Endothelial cell of umbilical vein (primary cell): Measurements from ENCODE around the gene PLA2G4C. TPM values are rescaled to one million over a fixed set of nuclear protein-coding genes. Genes with fewer than 3 reads are reported as not detected.

Experiments
- BruUV-seq: library from RNA; stranded (reverse); fragments of 400-500 nt; replicated peaks from 2 replicates; lab custom pipeline; 2021; lab: Mats Ljungman, UMichigan
- CTCF ChIA-PET: fragments of 300-600, 350-600 bp; sonication (Branson Sonifier 250); formaldehyde crosslinking; loops from one replicate; lab custom pipeline; 2021; ENCODE audit warnings: antibody characterized with exemption, inconsistent platforms; lab: Charles Lee
- POLR2A ChIA-PET: fragments of 300-600, 350-600 bp; sonication (Branson Sonifier 250); formaldehyde crosslinking; loops from one replicate; lab custom pipeline; 2021; ENCODE audit warnings: antibody characterized with exemption, inconsistent platforms; lab: Charles Lee
- DNase-seq: peaks from one replicate; pipeline ENCODE4 v3.0.0-alpha.2; 2011; ENCODE audit warnings: low read depth, low spot score
- FAIRE-seq: peaks from 2 replicates; lab custom pipeline; 2011; peaks lifted over from hg19 to GRCh38; lab: Jason Lieb, UNC
- H2AFZ ChIP-seq: 2 replicates; pipeline ENCODE4 v1.6.0; 2012; ENCODE audit warnings: low read depth, low read length, control low read depth, inconsistent platforms
- H3K27ac ChIP-seq: 2 replicates; pipeline ENCODE4 v1.5.1; 2011; ENCODE audit warnings: low read depth, mild to moderate bottlenecking, control low read depth, low read length, moderate library complexity; ENCODE audit not compliant: insufficient read depth
- H3K27me3 ChIP-seq, 2 experiments: 2 replicates each; pipeline versions ENCODE4 v1.6.0 to v1.6.1; 2011; ENCODE audit warnings: low read length in 2 of 2, mixed read lengths in 1 of 2; ENCODE audit not compliant: control insufficient read depth in 2 of 2, insufficient read depth in 2 of 2
- H3K36me3 ChIP-seq, 2 experiments: 2 replicates in 1 of 2; 3 replicates in 1 of 2; pipeline ENCODE4 v1.5.1; 2011; ENCODE audit warnings: low read length in 2 of 2, mild to moderate bottlenecking in 1 of 2, moderate library complexity in 1 of 2; ENCODE audit not compliant: control insufficient read depth in 2 of 2, insufficient read depth in 2 of 2; ENCODE audit errors: extremely low read depth in 1 of 2
- H3K4me1 ChIP-seq: 3 replicates; pipeline ENCODE4 v1.5.1; 2011; ENCODE audit warnings: mild to moderate bottlenecking, low read length; ENCODE audit not compliant: control insufficient read depth, insufficient read depth; ENCODE audit errors: extremely low read depth
- H3K4me2 ChIP-seq: 2 replicates; pipeline ENCODE4 v1.6.1; 2011; ENCODE audit warnings: low read length, control low read depth, mixed read lengths; ENCODE audit not compliant: insufficient read depth
- H3K4me3 ChIP-seq, 3 experiments: fragments of 200-600 bp in 1 of 3; sonication (generic), shearing (Covaris generic) in 1 of 3; replicated peaks in 1 of 3; 2 replicates each; pipeline ENCODE4 v1.5.1; 2011 to 2016; ENCODE audit warnings: control low read depth in 3 of 3, low read length in 3 of 3, mild to moderate bottlenecking in 2 of 3, inconsistent platforms in 1 of 3, low read depth in 1 of 3, moderate library complexity in 1 of 3; ENCODE audit not compliant: insufficient read depth in 1 of 3
- H3K79me2 ChIP-seq: 2 replicates; pipeline ENCODE4 v1.6.0; 2012; ENCODE audit warnings: low read length, inconsistent platforms; ENCODE audit not compliant: control insufficient read depth, insufficient read depth
- H3K9ac ChIP-seq: replicated peaks from 2 replicates; pipeline ENCODE3; 2011; ENCODE audit warnings: low read length, control low read depth; ENCODE audit not compliant: insufficient read depth; ENCODE audit errors: extremely low read depth
- H3K9me1 ChIP-seq: replicated peaks from 3 replicates; pipeline ENCODE4 v1.6.0; 2011; ENCODE audit warnings: mild to moderate bottlenecking, low read length; ENCODE audit not compliant: control insufficient read depth, insufficient read depth; ENCODE audit errors: extremely low read depth
- H3K9me3 ChIP-seq: replicated peaks from 2 replicates; pipeline ENCODE4 v1.5.1; 2012; ENCODE audit warnings: low read length, inconsistent platforms; ENCODE audit not compliant: control insufficient read depth, insufficient read depth
- H4K20me1 ChIP-seq: replicated peaks from 2 replicates; pipeline ENCODE3; 2011; ENCODE audit warnings: mild to moderate bottlenecking, low read length; ENCODE audit not compliant: control insufficient read depth, insufficient read depth; ENCODE audit errors: extremely low read depth
- EZH2 ChIP-seq: IDR thresholded peaks from 2 replicates; pipeline ENCODE4 v1.6.1; 2012; ENCODE audit warnings: borderline replicate concordance, low read depth, mild to moderate bottlenecking, moderate library complexity, low read length, inconsistent platforms; ENCODE audit not compliant: severe bottlenecking
- FOS ChIP-seq: IDR thresholded peaks from 2 replicates; pipeline ENCODE4 v1.6.1; 2011; ENCODE audit warnings: mild to moderate bottlenecking, low read length, moderate library complexity, borderline replicate concordance; ENCODE audit not compliant: insufficient read depth
- GATA2 ChIP-seq: IDR thresholded peaks from 2 replicates; pipeline ENCODE4 v1.7.0; 2011; ENCODE audit warnings: low read depth, mild to moderate bottlenecking, moderate library complexity, mixed read lengths, low read length; ENCODE audit not compliant: insufficient read length, insufficient read depth
- JUN ChIP-seq: IDR thresholded peaks from 2 replicates; pipeline ENCODE4 v1.6.1; 2011; ENCODE audit warnings: borderline replicate concordance, low read depth; ENCODE audit not compliant: insufficient read length, insufficient read depth
- MAX ChIP-seq: IDR thresholded peaks from 2 replicates; pipeline ENCODE4 v1.6.1; 2011; ENCODE audit not compliant: insufficient read depth, insufficient read length
- MYC ChIP-seq: IDR thresholded peaks from one replicate; pipeline ENCODE4 v1.6.1; 2011; ENCODE audit warnings: mild to moderate bottlenecking, low read depth, low read length
- POLR2A ChIP-seq: IDR thresholded peaks from 2 replicates; pipeline ENCODE4 v1.6.1; 2012; ENCODE audit warnings: low read depth, mild to moderate bottlenecking, control low read depth, low read length
- POLR2AphosphoS5 ChIP-seq: IDR thresholded peaks from 2 replicates; pipeline ENCODE4 v1.6.1; 2012; ENCODE audit warnings: low read depth, mild to moderate bottlenecking, control low read depth, low read length, moderate library complexity; ENCODE audit not compliant: insufficient read depth
- dilution Hi-C: fragments of 300-500 bp; cut with MboI; formaldehyde crosslinking; loops from one replicate; pipeline ENCODE4 v1.15.0; 2019; ENCODE audit warnings: low sequenced_read_pairs; ENCODE audit not compliant: extremely low pct_ligation_motif_present
- intact Hi-C: fragments of 100-400 bp; cut with micrococcal nuclease; formaldehyde crosslinking; loops from one replicate; pipeline ENCODE4 v1.10.0; 2022
- polyA plus RNA-seq, 4 experiments: library from polyadenylated mRNA; depleted of rRNA in 3 of 4; stranded (reverse) in 3 of 4; unstranded in 1 of 4; fragments of >200 nt; gene quantifications; 2 replicates each; pipeline versions ENCODE4 v1.2.1 to v1.2.3, GENCODE V29; 2011 to 2012; ENCODE audit warnings: missing spikeins in 1 of 4
- total RNA-seq: library from RNA; stranded (reverse); gene quantifications from 2 replicates; pipeline ENCODE4 v1.2.3, GENCODE V29; 2021
- TF ChIP-seq, protein P1 (sequence below), 2 donors: IDR thresholded peaks; 1 replicate in 1 of 2; 2 replicates in 1 of 2; pipeline ENCODE4 v1.5.1; 2011; ENCODE audit warnings: low read length in 2 of 2, mild to moderate bottlenecking in 2 of 2, moderate library complexity in 2 of 2, control low read depth in 1 of 2, inconsistent platforms in 1 of 2, low read depth in 1 of 2; ENCODE audit not compliant: insufficient read depth in 1 of 2; ENCODE audit errors: extremely low read depth in 1 of 2

Gene PLA2G4C
- total and polyA plus RNA-seq, 2 donors (not counting 3 experiments of a cell fraction or from before 2014, with no cell fraction given) = 53.1 to 63.4 TPM

DNA sequence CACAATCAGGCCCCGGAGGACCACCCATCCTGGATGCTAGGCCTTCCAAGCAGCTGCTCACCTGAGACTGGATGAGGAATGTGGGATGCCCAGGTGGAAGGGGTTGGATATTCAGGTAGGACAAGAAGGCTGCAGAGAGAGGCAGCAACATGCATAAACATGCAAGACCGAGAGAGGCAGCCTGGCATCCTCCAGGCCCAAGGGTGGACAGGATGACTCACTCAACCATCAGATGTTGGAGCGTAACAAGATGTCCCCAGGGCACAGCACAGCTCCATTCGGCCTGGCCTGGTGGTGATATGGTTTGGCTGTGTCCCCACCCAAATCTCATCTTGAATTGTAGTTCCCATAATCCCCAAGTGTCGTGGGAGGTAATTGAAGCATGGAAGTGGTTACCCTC lies 56.8 kb downstream of the PLA2G4C start:
- BruUV-seq = no TSS peak
- Histone ChIP-seq H3K4me1 (no peaks in the 10 kb centered on the region), H4K20me1 (no peaks in the 10 kb centered on the region), H3K9me1 (no peaks in the 10 kb centered on the region), H3K9me3 (no peaks in the 10 kb centered on the region), H3K79me2 (no peaks in the 10 kb centered on the region), H3K9ac (no peak overlapping the region), H3K27me3 (no peaks in the 10 kb centered on the region), H3K36me3 (no peaks in the 10 kb centered on the region), H3K4me2 (no peak overlapping the region), H2AFZ (no peak overlapping the region), H3K4me3 (no peak overlapping the region), H3K27ac (no peak overlapping the region)
- DNase-seq (no peak), FAIRE-seq (no peak)
- TF ChIP-seq MAX = no peak
- TF ChIP-seq FOS = no peak
- TF ChIP-seq JUN = no peak
- TF ChIP-seq, protein P1, sequence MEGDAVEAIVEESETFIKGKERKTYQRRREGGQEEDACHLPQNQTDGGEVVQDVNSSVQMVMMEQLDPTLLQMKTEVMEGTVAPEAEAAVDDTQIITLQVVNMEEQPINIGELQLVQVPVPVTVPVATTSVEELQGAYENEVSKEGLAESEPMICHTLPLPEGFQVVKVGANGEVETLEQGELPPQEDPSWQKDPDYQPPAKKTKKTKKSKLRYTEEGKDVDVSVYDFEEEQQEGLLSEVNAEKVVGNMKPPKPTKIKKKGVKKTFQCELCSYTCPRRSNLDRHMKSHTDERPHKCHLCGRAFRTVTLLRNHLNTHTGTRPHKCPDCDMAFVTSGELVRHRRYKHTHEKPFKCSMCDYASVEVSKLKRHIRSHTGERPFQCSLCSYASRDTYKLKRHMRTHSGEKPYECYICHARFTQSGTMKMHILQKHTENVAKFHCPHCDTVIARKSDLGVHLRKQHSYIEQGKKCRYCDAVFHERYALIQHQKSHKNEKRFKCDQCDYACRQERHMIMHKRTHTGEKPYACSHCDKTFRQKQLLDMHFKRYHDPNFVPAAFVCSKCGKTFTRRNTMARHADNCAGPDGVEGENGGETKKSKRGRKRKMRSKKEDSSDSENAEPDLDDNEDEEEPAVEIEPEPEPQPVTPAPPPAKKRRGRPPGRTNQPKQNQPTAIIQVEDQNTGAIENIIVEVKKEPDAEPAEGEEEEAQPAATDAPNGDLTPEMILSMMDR (IDR thresholded peaks at IDR 0.05; ENCODE audit: extremely low read depth in 1 of 2, insufficient read depth in 1 of 2, low read depth in 1 of 2, low read length in 2 of 2) = no peak
- TF ChIP-seq POLR2AphosphoS5 = no peak
- no peak for TF ChIP-seq EZH2
- TF ChIP-seq GATA2 = no peak
- no peak for TF ChIP-seq POLR2A
- TF ChIP-seq MYC = no peak
- CTCF ChIA-PET = no interaction called here
- POLR2A ChIA-PET = no interaction called here
- intact Hi-C loops = no loop called here
- dilution Hi-C loops = no loop called here
